ENCODE measurements around the gene CDC42SE1. TPM values are rescaled to one million over a fixed set of nuclear protein-coding genes. Genes with fewer than 3 reads are reported as not detected.

Gene CDC42SE1
- total RNA-seq, 1 donor from 2014 or later: 87.3 TPM

GRCh38 chr1:151008244-151009205 is 50.9 kb downstream of the CDC42SE1 start, which contains the start of gene PRUNE1:
Gene PRUNE1, plus strand, starts transcription at chr1:151008449. Its CDS starts 184 bp downstream, at chr1:151008633.
- DNase-seq (ENCODE audit: low spot score): peak; percentile 96

- DNase-seq (ENCODE audit: low spot score): no peak
Observed at GRCh38 chr1:151007853-151008243, 51.6 kb downstream of the CDC42SE1 start.

GRCh38 chr1:151006327-151007052 is 52.9 kb downstream of the CDC42SE1 start, which contains the start of gene MINDY1:
Gene MINDY1, minus strand, starts transcription at chr1:151006902. Its CDS starts 4,285 bp downstream, at chr1:151002617.
- peak; percentile 78 for DNase-seq (ENCODE audit: low spot score)

- DNase-seq (ENCODE audit: low spot score): no peak
Observed at GRCh38 chr1:151005729-151006319, 53.6 kb downstream of the CDC42SE1 start.

- DNase-seq (ENCODE audit: low spot score): no peak
Observed at GRCh38 chr1:151003180-151003579, 56.2 kb downstream of the CDC42SE1 start.

- no peak for DNase-seq (ENCODE audit: low spot score)
Observed at GRCh38 chr1:151002611-151003010, 56.8 kb downstream of the CDC42SE1 start.

- no peak for DNase-seq (ENCODE audit: low spot score)
Observed at GRCh38 chr1:151002051-151002450, 57.4 kb downstream of the CDC42SE1 start.

DNA sequence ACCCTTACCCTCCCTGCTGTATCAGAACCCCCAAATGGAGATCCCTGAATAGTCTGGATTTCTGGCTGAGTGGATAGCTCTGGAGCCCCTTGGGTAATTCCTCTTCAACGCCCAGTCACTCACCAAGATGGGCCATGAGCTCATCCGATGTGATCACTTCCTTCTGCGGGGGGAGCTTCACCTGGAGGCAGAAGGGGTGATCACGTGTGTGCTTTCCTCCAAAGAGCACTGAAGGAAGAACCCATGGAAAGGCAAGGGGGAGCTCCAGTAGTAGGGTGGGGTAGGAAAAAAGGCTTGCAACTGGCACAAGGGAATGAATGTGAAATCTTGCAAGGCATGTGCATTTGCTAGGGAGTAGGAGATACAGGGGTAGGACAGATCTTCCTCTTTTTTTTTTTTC is 57.8 kb downstream of the CDC42SE1 start:
- no peak for DNase-seq (ENCODE audit: low spot score)

Other genes with a start within 250 kb of the CDC42SE1 start
- 38.9 TPM for gene ARNT, start 183.0 kb downstream of the CDC42SE1 start, total RNA-seq
- gene CTXND2, start 172.5 kb downstream of the CDC42SE1 start, total RNA-seq: not detected
- gene SETDB1, start 133.3 kb downstream of the CDC42SE1 start, total RNA-seq: 42.6 TPM
- 350 TPM for gene CERS2, start 84.8 kb downstream of the CDC42SE1 start, total RNA-seq
- 25.1 TPM for gene ANXA9, start 77.3 kb downstream of the CDC42SE1 start, total RNA-seq
- 60.1 TPM for gene MINDY1, start 52.7 kb downstream of the CDC42SE1 start, total RNA-seq
- gene PRUNE1, start 51.2 kb downstream of the CDC42SE1 start, total RNA-seq: 21.6 TPM
- 0.66 TPM for gene BNIPL, start 23.0 kb downstream of the CDC42SE1 start, total RNA-seq
- 12.5 TPM for gene C1orf56, start 11.9 kb downstream of the CDC42SE1 start, total RNA-seq
- 3.6 TPM for gene MLLT11, start 775 bp upstream of the CDC42SE1 start, total RNA-seq
- 20.6 TPM for gene GABPB2, start 11.1 kb upstream of the CDC42SE1 start, total RNA-seq
- 9.1 TPM for gene SEMA6C, start 87.0 kb upstream of the CDC42SE1 start, total RNA-seq
- gene TNFAIP8L2, start 97.0 kb upstream of the CDC42SE1 start, total RNA-seq: 4.6 TPM
- gene LYSMD1, start 106.3 kb upstream of the CDC42SE1 start, total RNA-seq: 11.5 TPM
- gene SCNM1, start 106.5 kb upstream of the CDC42SE1 start, total RNA-seq: 36.4 TPM
- 0.78 TPM for gene TMOD4, start 116.4 kb upstream of the CDC42SE1 start, total RNA-seq
- gene VPS72, start 130.6 kb upstream of the CDC42SE1 start, total RNA-seq: 43.8 TPM
- gene PIP5K1A, start 138.9 kb upstream of the CDC42SE1 start, total RNA-seq: 41.8 TPM
- gene PSMD4, start 195.1 kb upstream of the CDC42SE1 start, total RNA-seq: 125 TPM
- gene ZNF687, start 222.7 kb upstream of the CDC42SE1 start, total RNA-seq: 40.4 TPM